Fibroblast of mammary gland (primary cell): Measurements from ENCODE around the gene FABP7.
"Not testable (repeated sequence)": the region's sequence is repeated elsewhere in the genome, so short reads cannot be mapped to it uniquely, and the experiment has no call there.

Experiments used
- DNase-seq: peaks from one replicate; pipeline ENCODE4 v3.0.0-alpha.2; 2010; ENCODE audit warnings: low read depth
- H3K4me3 ChIP-seq: 2 replicates; pipeline ENCODE4 v1.5.1; 2011; ENCODE audit warnings: low read depth, mild to moderate bottlenecking, low read length, moderate library complexity; ENCODE audit not compliant: control insufficient read depth
- TF ChIP-seq, protein P1 (sequence below): conservative IDR thresholded peaks from 2 replicates; pipeline ENCODE4 v1.5.1; 2011; ENCODE audit warnings: low read depth, low read length, inconsistent platforms; ENCODE audit not compliant: control insufficient read depth, insufficient read depth

FABP7 gene

GRCh38 chr6:122747573-122747972 lies 31.9 kb upstream of the FABP7 start:
- no peak for DNase-seq
- TF ChIP-seq, protein P1, sequence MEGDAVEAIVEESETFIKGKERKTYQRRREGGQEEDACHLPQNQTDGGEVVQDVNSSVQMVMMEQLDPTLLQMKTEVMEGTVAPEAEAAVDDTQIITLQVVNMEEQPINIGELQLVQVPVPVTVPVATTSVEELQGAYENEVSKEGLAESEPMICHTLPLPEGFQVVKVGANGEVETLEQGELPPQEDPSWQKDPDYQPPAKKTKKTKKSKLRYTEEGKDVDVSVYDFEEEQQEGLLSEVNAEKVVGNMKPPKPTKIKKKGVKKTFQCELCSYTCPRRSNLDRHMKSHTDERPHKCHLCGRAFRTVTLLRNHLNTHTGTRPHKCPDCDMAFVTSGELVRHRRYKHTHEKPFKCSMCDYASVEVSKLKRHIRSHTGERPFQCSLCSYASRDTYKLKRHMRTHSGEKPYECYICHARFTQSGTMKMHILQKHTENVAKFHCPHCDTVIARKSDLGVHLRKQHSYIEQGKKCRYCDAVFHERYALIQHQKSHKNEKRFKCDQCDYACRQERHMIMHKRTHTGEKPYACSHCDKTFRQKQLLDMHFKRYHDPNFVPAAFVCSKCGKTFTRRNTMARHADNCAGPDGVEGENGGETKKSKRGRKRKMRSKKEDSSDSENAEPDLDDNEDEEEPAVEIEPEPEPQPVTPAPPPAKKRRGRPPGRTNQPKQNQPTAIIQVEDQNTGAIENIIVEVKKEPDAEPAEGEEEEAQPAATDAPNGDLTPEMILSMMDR, result no peak
- no peak overlapping the region for H3K4me3 ChIP-seq

- DNase-seq, H3K4me3 ChIP-seq: not testable (repeated sequence)
Measured at GRCh38 chr6:122748945-122749344, 30.6 kb upstream of the FABP7 start.

- H3K4me3 ChIP-seq, result no peak overlapping the region
- TF ChIP-seq, protein P1, result no peak
- DNase-seq, result no peak
Measured at GRCh38 chr6:122749451-122750050, 30.0 kb upstream of the FABP7 start.

DNA sequence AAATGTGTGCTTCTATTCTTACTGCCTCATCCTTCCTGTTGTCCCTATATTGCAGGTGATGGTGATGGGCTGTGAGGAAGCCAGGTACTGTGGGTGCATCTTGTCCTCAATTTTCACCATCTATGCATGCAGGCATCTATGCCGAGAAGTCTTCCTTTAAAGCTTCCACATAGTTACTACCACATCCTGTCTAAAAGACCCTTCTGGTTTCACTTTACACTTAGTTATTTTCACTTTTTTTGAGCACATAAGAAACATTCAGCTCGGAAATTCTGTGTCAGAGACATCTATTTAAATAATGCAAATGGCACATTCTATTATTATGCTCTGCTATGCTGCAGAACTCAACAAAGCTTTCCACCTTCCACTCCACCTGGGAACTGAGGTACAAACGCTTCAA lies 28.2 kb upstream of the FABP7 start:
- TF ChIP-seq, protein P1, result no peak
- H3K4me3 ChIP-seq, result no peak overlapping the region
- no peak for DNase-seq

- no peak overlapping the region for H3K4me3 ChIP-seq
- TF ChIP-seq, protein P1, result no peak
- DNase-seq, result no peak
Measured at GRCh38 chr6:122752459-122752858, 27.1 kb upstream of the FABP7 start.

- TF ChIP-seq, protein P1, result no peak
- no peak overlapping the region for H3K4me3 ChIP-seq
- no peak for DNase-seq
Measured at GRCh38 chr6:122753000-122753687, 26.4 kb upstream of the FABP7 start.

DNA sequence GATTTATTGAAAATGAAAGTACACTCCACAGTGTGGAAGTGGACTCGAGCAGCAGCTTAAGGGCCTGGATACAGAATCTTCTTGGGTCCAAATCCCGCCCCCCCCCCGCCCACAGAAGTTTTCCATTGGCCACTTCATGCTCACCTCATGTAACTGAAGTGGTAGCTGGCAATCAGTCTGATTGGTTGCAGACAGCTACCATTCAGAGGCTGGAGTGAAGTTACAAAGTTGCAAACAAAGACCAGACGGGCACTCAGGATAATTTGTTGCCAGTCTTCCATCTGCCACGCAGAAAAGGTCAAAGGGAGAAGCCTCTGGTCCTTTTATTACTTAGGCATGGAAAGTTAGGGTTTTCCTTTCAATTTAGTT lies 25.8 kb upstream of the FABP7 start:
- TF ChIP-seq, protein P1, result no peak
- no peak overlapping the region for H3K4me3 ChIP-seq
- DNase-seq, result peak; percentile 26
